NCI-H2081 (cell line): Measurements from ENCODE around the gene MIA2.
"Not testable (repeated sequence)": the region's sequence is repeated elsewhere in the genome, so short reads cannot be mapped to it uniquely, and the experiment has no call there.

Experiments used
- DNase-seq, 2 experiments: peaks; one replicate each; lab custom pipeline; 2025; lab: John Stamatoyannopoulos, UW

Gene MIA2

GRCh38 chr14:39341126-39341525 is 107.4 kb downstream of the MIA2 start:
- not testable (repeated sequence) for DNase-seq

DNA sequence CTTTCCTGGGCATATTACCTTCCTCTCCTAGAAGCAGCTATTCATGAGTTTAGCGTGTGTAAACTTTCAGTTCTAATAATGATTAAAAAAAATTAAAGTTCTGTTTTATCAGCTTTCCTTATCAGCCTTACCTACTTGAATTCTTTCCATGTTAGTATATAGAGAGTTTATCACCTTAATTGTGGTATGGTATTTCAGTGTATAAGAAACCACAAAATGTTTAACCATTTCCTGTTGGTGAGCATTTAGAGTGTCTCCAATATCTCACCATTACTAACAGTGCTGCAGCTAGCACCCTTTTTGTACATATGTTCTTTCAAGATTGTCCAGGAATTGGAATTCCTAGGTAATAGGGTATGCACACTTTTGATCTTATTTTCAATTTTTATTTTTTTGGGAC is 109.1 kb downstream of the MIA2 start:
- DNase-seq = no peak

- no peak for DNase-seq
Observed at GRCh38 chr14:39343614-39344013, 109.9 kb downstream of the MIA2 start.

GRCh38 chr14:39350866-39351265 is 117.2 kb downstream of the MIA2 start:
- DNase-seq = no peak

- no peak for DNase-seq
Observed at GRCh38 chr14:39351708-39352107, 118.0 kb downstream of the MIA2 start.

DNA sequence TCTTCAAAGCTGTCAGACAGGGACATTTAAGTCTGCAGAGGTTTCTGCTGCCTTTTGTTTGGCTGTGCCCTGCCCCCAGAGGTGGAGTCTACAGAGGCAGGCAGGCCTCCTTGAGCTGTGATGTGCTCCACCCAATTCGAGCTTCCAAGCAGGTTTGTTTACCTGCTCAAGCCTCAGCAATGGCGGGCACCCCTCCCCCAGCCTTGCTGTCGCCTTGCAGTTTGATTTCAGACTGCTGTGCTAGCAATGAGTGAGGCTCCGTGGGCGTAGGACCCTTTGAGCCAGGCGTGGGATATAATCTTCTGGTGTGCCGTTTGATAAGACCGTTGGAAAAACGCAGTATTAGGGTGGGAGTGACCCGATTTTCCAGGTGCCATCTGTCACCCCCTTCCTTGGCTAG is 125.4 kb downstream of the MIA2 start:
- not testable (repeated sequence) for DNase-seq

DNA sequence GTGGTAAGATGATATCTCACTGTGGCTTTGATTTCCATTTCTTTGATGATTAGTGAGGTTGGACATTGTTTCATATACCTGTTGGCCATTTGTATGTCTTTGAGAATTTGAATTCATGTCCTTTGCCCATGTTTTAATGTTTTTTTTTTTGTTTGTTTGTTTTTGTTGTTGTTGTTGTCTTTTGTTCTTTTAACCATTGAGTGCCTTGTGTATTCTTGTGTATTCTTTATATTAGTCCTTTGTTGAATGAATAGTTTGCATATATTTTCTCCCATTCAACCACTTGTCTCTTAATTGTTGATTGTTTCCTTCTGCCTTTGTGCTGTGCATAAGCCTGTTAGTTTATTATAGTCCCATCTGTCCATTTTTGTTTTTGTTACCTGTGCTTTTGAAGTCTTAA is 126.6 kb downstream of the MIA2 start:
- DNase-seq = no peak

GRCh38 chr14:39361556-39361955 is 127.8 kb downstream of the MIA2 start:
- DNase-seq = not testable (repeated sequence)

- DNase-seq = no peak
Observed at GRCh38 chr14:39364509-39364908, 130.8 kb downstream of the MIA2 start.

GRCh38 chr14:39365354-39365753 is 131.6 kb downstream of the MIA2 start:
- no peak for DNase-seq

- DNase-seq = no peak
Observed at GRCh38 chr14:39366460-39367386, 133.0 kb downstream of the MIA2 start.

DNA sequence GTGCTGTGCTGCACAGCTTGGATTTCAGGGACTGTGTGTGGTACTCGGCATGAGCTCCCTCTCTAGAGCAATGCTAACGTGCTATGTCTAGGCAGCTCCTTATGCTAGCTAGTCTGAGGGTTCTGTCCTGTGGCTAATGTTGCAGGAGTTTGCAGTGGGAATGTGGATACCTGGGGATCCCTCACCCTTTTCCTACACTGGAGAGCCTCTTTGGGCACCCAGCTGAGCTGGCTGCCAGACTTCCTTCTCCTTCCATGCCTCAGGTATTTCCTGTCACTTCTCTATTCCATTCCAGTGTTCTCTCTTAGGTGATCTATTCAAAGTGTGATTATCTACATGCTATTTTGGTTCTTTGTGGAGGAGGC is 133.7 kb downstream of the MIA2 start:
- DNase-seq = no peak

- DNase-seq = peak; percentile 71 to 84
Observed at GRCh38 chr14:39368261-39368959, 134.7 kb downstream of the MIA2 start.

DNA sequence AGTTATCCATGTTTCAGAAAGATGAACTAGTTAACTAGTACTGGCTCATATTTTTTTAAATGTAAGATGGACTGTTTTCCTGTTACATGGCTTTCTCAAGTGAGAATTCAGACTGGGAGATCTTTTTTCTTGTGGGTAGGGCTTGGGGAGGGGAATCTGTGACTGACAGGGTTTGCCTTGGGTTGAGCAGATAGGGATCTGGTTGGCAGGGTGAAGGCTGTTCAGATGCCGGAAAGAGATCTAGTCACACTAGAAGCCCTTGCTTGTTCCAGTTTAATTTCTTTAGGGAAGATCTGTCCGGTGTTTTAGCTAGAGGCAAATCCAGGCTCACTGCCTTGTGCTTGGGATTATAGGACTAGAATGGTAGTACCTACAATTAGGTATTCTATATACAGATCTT is 135.3 kb downstream of the MIA2 start:
- DNase-seq = no peak

GRCh38 chr14:39370415-39370814 is 136.7 kb downstream of the MIA2 start:
- DNase-seq = no peak

GRCh38 chr14:39372656-39373055 is 138.9 kb downstream of the MIA2 start:
- no peak for DNase-seq

DNA sequence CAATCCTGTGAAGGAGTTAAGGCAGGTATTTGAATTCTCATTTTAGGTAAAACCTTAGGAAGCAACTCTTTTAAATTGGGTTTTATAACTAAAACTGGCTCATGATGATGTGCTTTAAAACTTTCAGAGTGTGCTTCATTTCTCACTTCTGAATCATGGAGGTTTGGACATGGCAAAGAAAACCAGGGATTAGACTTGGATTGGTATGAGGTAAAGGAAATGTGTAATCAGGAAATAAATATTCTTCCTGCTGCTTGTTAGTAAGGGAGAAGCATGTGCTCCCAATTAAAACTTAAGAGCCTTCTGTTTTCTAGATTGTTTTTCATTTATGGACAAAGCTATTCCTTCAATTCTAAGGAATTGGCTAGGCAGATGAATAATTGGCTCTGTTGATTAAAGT is 141.1 kb downstream of the MIA2 start:
- DNase-seq = no peak

GRCh38 chr14:39376667-39377403 is 143.1 kb downstream of the MIA2 start:
- no peak for DNase-seq

DNA sequence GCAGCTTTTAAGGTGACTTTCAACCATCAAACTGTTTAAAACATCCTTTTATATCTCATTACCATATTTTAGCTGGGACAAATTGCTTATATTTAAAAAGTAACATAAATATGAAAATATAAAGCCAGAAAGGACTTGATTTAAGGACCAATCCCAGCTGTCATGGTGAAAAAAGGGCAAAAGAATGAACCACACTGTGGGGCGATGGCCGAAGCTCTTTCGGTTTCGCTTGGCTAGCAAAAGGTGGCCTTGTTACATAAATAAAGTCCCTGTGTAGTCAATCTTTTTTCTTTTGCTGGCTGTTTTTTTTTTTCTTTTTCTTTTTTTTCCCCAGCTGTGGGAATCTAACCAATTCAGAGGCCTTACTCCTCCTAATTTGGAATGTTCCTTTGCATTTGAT is 147.7 kb downstream of the MIA2 start:
- DNase-seq = no peak

DNA sequence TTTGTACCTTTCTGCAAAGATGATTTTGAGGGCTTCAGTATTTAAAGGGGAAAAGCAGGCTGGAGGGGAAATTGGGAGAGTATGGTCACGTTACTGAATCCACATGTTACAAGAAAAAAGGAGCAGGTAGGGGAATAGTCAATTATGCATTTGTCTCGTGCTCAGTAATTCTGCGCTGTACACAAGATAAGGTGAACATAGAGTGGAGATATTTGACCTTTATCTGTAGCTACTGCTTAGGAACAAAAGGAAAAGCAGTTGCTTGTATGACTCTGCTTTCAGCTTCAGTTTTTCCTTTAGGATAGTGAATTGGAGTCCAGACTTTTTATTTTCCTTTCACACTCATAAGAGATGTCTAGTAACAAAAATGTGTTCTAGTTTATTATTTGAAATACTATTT is 148.7 kb downstream of the MIA2 start:
- no peak for DNase-seq

- DNase-seq = no peak
Observed at GRCh38 chr14:39383026-39383660, 149.4 kb downstream of the MIA2 start.

- DNase-seq = no peak
Observed at GRCh38 chr14:39383741-39384140, 150.0 kb downstream of the MIA2 start.
